BJ (cell line): ENCODE data around the gene SLC2A4. TPM values are rescaled to one million over a fixed set of nuclear protein-coding genes. Genes with fewer than 3 reads are reported as not detected.

ENCODE experiments used
- CTCF ChIA-PET: fragments of 350-600 bp; formaldehyde crosslinking; extraction: SDS; loops from one replicate; lab custom pipeline; 2021; ENCODE audit warnings: antibody characterized with exemption, inconsistent platforms; lab: Yijun Ruan, JAX
- POLR2A ChIA-PET: fragments of 300-600 bp; sonication (Branson Sonifier 250); formaldehyde crosslinking; extraction: SDS; loops from one replicate; lab custom pipeline; 2021; ENCODE audit warnings: antibody characterized with exemption; lab: Charles Lee
- DNase-seq: peaks from one replicate; pipeline ENCODE4 v3.0.0-alpha.2; 2011; ENCODE audit warnings: low read depth
- H3K27me3 ChIP-seq: 2 replicates; pipeline ENCODE4 v1.6.0; 2011; ENCODE audit warnings: low read length; ENCODE audit not compliant: control insufficient read depth, insufficient read depth
- H3K36me3 ChIP-seq: 2 replicates; pipeline ENCODE4 v1.5.1; 2011; ENCODE audit warnings: low read length; ENCODE audit not compliant: control insufficient read depth, insufficient read depth
- H3K4me3 ChIP-seq: 2 replicates; pipeline ENCODE4 v1.5.1; 2011; ENCODE audit warnings: low read depth, mild to moderate bottlenecking, control low read depth, low read length
- polyA plus RNA-seq: library from polyadenylated mRNA; depleted of rRNA; stranded (reverse); fragments of >200 nt; gene quantifications from 2 replicates; pipeline ENCODE4 v1.2.3, GENCODE V29; 2011
- TF ChIP-seq, protein P1 (sequence below): IDR thresholded peaks from 2 replicates; pipeline ENCODE4 v1.5.1; 2011; ENCODE audit warnings: low read depth, mild to moderate bottlenecking, control low read depth, inconsistent platforms, low read length, moderate library complexity; ENCODE audit not compliant: insufficient read depth

Gene SLC2A4
- polyA plus RNA-seq, 1 experiment = 0.36 TPM

DNA sequence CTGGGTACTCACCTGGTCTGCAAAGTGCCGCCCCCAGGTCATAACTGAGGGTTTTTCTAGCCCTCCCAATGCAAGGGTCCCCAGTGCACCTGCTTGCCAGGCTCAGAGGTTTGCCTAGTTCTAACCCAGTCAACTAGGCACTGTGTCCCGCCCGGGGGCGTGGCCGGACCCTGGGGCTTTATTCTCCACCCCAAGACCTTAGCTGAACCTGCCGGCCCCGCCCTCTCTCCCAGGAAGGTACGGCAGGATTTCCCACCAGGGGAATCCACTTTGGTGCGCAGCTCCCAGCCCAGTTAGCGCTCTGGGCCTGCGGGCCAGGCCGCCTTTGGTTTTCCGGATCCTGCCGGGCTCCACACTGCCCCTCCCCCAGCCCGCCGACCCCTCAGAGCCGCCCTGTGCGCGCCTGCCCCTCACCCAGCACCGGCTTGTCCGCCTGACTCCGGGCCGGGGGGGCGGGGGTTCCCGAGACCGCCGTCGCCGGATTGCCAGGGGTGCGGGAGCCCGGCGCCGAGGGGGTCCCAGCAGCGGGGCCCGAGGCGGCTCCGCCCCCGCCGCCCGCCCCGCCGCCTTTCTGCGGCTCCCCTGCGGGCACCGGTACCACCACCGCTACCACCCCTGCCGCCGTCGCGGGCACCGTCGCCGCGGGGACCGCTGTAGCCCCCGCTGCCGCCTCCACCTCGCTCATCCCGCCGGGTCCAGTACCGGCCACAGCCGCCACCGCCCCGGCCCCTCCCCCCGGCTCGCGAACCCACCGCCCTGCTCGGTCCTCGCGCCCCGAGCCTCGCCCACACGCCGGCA lies 12.5 kb downstream of the SLC2A4 start:
- Histone ChIP-seq H3K36me3 (no peaks in the 10 kb centered on the region), H3K27me3 (peaks cover 26% of the 10 kb centered on the region), H3K4me3 (peak overlapping the region; percentile 35)
- DNase-seq = no peak
- TF ChIP-seq, protein P1, sequence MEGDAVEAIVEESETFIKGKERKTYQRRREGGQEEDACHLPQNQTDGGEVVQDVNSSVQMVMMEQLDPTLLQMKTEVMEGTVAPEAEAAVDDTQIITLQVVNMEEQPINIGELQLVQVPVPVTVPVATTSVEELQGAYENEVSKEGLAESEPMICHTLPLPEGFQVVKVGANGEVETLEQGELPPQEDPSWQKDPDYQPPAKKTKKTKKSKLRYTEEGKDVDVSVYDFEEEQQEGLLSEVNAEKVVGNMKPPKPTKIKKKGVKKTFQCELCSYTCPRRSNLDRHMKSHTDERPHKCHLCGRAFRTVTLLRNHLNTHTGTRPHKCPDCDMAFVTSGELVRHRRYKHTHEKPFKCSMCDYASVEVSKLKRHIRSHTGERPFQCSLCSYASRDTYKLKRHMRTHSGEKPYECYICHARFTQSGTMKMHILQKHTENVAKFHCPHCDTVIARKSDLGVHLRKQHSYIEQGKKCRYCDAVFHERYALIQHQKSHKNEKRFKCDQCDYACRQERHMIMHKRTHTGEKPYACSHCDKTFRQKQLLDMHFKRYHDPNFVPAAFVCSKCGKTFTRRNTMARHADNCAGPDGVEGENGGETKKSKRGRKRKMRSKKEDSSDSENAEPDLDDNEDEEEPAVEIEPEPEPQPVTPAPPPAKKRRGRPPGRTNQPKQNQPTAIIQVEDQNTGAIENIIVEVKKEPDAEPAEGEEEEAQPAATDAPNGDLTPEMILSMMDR = no peak
- POLR2A ChIA-PET = no interaction called here
- CTCF ChIA-PET = interaction anchor here (1.2 to 1.6 kb wide), 2 partner anchors 73 to 242 kb away, joined by 4 read pairs; no protein-coding TSS in a partner anchor

DNA sequence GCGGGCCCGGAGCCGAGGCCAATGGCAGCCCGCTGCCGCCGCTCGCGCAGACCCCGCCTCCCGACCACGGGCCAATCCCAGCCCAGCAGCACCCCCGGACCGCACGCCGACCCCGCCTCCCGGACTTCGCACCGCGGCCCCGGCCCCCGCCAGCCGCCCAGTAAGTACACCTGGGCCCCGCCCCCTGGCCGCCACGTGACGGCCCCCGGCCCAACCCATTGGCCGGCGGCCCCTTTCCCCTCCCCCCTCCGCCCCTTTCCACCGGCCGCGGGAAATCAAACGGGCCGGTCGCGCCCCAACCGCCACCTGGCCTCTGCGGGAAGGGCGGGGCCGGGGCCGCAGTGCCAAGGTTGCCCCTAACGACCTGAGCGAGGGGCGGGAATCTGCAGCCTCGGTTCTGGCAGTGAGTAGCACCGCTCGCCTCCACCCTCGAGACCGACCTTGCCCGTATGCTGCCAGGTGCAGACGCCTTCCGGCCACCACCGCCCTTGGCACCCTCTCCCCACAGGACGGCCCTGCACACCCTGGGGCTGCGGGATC lies 13.2 kb downstream of the SLC2A4 start, which contains the start of gene YBX2:
TSS of gene YBX2 (minus strand) at position 26 of the 540 bp plus-strand sequence. CDS start 139 bp downstream, outside the sequence.
- Histone ChIP-seq H3K27me3 (peaks cover 26% of the 10 kb centered on the region), H3K4me3 (peak within 1 kb of the TSS; percentile 35), H3K36me3 (no peaks in the 10 kb centered on the region)
- no peak for DNase-seq
- TF ChIP-seq, protein P1 = no peak
- CTCF ChIA-PET = no interaction called here
- POLR2A ChIA-PET = no interaction called here

DNA sequence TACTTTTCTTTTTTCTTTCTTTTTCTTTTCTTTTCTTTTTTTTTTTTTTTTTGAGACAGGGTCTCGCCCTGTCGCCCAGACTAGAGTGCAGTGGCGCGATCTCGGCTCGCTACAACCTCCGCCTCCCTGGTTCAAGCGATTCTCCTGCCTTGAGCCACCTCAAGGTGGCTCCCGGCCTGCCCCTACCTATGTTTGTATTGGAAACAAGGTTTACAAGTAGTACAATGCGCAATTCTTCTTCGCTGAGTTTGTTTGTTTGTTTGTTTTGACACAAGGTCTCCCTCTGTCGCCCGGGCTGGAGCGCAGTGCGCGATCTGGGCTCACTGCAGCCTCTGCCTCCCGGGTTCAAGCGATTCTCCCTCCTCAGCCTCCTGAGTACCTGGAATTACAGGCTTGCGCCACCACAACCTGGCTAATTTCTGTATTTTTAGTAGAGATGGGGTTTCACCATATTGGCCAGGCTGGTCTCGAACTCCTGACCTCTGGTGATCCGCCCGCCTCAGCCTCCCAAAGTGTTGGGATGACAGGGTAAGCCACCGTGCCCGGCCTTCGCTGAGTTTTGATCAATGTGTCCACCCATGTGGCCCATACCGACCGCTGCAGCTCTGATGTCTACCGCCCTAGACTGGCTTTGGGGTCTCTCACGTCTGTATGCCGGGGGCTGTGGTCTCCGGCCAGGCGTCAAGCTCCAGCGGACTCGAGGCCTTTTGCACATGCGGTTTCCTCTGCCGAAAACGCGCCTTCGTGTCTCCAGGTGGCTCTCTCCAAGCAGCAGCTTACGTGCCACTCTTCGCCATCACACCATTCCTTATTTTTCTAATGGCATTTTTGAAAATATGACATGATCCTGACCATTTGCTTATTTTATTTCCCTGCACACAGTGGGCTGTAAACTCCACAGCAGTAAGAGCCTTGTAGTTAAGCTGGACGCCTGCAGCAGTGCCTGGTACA lies 14.0 kb downstream of the SLC2A4 start:
- CTCF ChIA-PET = interaction anchor here (0.5 to 3.5 kb wide), 36 partner anchors 8 to 286 kb away, joined by 3 to 51 read pairs (median 4); partner anchors contain the start of genes ACADVL, DLG4, GABARAP and NEURL4
- POLR2A ChIA-PET = no interaction called here
- Histone ChIP-seq H3K27me3 (peaks cover 27% of the 10 kb centered on the region), H3K36me3 (no peaks in the 10 kb centered on the region), H3K4me3 (no peak overlapping the region; the same call in 1 of the 2 replicates)
- TF ChIP-seq, protein P1 = no peak
- DNase-seq = no peak

DNA sequence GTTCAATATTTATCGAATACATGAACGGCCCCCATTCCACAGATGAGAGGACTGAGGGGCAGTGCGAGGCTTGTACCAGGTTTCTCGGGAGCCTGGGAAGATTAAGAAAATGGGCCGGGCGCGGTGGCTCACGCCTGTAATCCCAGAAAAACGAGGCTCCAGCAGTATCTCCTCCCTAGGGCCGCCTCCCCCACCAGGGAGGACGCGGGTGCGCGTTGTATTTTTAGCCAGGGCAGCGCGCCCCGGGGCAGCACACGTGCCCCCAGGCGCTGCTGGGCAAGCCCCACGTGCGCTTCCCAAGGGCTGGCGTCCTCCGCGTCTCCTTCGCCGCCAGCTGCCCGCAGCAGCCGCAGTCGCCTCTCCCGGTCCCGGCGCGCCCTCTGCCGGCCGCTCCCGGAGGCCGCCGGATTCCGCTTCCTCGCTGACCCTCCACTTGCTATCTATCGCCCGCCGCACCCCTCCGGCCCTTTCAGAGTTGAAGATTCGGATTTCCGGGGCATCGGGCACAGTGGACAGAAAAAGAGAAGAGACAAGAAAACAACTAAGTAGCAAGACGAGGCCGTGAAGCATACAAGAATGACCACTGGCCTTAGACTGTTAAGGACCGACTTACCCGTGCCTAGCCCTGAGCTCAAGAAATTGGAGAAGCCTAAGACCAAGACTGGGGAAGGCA lies 14.8 kb downstream of the SLC2A4 start:
- peak overlapping the region; percentile 16; the same call in 1 of the 2 replicates for H3K4me3 ChIP-seq
- ChIA-PET CTCF (interaction anchor here (0.5 to 3.5 kb wide), 39 partner anchors 9 to 287 kb away, joined by 3 to 51 read pairs (median 4); partner anchors contain the start of genes ACADVL, CTDNEP1, DLG4 and ELP5), POLR2A (no interaction called here)
- H3K36me3 ChIP-seq = no peaks in the 10 kb centered on the region
- H3K27me3 ChIP-seq = peaks cover 22% of the 10 kb centered on the region
- TF ChIP-seq, protein P1 = peak; percentile 75
- DNase-seq = no peak
